GM19395 (cell line): ENCODE results near the gene DDR2.

ENCODE experiments used
- ATAC-seq: cut with Tn5 transposase; IDR thresholded peaks from one replicate; pipeline ENCODE4 v1.9.1; 2021; ENCODE audit warnings: mild to moderate bottlenecking, moderate library complexity; ENCODE audit not compliant: unreplicated experiment

DDR2 gene

GRCh38 chr1:162695687-162696086, 63.4 kb downstream of the DDR2 start:
- no peak for ATAC-seq

DNA sequence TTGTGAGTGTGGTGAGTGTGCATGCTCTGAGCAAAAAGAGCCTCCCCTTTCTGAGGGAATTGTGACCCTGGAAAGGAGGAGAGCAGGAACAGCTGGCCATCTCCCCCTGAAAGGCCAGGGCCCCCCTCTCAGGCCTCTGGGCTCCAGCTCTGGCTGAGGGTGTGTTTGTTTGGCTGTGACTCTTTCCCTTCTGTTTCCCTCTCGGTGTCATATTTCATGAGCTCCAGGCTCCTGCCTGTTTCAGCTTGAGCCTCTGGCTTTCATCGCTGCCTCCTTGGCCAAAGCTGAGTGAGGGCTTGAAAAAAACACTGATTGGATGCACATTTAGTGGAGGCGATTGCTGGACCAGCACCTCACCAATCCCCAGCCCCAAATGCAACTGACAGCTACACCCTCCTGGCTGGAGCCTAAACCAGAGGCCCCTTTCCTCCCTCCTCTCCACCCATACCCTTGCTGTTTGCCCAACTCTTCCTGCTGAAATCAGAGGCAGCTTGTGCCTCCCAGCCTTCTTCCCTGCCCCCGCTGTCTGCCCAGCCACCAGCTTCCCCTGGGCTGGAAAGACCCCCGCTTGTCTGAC, 64.1 kb downstream of the DDR2 start:
- ATAC-seq = no peak

- ATAC-seq = no peak
These were observed 65.1 kb downstream of the DDR2 start for GRCh38 chr1:162697140-162697895.

DNA sequence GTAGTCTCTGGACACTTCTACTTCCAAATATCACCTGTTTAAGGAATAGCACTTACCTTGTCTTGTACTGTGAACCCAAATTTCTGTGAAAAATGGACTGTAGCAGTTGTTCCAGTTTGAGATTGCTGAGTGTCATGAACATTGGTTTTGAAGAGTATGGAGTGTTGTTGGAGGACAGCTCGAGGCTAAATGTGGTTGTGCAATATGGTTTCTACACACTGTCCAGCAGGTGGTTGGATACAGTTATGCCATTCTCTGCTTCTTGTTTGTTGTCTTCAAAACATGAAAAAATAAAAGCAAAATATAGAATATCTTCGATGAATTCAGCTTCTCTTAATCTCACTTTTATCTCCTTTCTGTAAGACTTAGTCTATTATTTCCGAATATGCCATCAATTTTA, 67.1 kb downstream of the DDR2 start:
- ATAC-seq = no peak

DNA sequence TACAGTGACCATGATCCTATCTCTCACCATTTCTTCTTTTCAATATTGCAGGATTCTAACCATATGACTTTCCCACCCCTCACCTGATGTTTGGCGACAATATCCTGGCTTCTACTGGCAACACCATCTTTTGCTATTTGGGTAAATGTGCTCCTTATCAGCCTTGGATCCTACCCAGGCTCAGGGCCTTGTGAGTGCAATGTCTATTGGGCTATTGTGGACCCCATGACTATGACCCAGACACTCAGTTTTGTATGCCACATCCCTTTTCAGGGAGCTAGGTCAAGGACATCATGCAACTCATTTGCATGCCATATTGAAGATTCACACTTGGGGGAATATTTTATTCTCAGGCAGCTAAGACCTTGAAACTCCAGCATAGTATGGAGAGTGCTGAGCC, 67.9 kb downstream of the DDR2 start:
- no peak for ATAC-seq

DNA sequence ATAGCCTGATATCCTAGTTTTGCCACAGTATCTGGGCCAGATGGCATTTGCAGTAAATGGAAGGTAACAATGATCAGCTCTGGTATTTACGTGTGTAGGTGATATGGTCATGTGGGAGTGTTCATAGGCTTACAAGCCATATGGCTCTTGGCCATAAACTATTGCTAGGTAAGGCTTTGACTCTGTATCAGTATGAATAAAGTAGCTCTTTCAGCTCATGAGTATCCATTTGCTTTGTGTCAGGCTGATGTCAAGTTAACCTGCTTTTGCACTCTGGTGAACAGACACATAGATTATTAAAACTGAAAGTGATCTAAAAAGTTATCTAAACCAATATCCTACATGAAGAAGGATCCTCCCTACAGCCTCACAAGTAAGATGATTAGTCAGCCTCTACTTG, 69.0 kb downstream of the DDR2 start:
- ATAC-seq = no peak

DNA sequence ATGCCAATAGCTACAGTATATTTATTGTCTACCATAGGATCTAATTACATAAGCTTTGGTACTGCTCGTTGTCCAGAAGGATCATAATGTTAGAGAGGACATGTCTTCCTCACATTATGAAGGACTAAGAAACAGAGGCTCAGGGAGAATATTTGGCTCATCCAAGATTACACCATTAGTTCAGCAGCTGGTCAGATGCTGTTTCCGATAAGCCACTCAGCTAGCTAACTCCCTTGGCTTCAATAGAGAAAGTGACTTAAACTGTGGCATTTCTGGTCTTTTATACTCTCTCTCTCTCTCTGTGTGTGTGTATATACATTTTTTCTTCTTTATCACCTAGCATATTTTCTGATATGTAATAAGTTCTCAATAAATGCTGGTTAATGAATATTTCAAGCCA, 70.4 kb downstream of the DDR2 start:
- ATAC-seq = no peak

GRCh38 chr1:162703708-162704107, 71.4 kb downstream of the DDR2 start:
- ATAC-seq = no peak

DNA sequence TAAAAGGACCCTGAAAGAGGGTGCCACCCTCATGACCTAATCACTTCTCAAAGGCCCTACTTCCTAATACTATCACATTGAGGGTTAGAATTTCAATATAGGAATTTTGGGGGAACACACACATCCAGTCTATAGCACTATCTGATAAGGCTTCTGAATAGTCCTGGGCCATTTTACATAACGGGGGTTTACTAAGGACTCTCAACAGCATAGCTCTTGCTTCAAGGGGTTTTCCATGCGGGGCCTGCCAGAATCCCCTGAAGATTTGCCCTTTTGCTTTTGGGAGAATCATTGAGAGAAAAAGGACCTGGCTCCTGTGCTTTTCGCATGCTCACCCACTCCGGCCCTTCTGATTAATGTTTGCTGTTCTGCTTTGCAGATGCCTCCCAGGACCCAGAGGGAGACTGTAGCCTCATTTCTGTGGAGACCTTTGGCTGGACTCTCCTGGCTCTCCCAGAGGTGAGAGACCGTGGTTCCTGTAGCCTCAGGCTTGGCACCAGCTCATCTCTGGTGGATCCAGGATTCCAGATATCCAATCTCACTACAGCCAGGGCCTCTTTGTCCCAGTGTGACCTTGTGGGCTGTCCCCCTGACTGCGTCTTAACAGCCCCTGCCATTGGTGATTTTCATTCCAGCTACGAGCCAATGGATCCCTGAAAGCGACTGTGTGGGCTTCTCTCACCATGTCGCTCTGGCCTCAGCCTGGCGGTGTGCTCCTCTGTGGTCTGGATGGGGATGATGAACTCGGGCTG, 72.6 kb downstream of the DDR2 start:
- ATAC-seq = no peak

- no peak for ATAC-seq
These were observed 73.7 kb downstream of the DDR2 start for GRCh38 chr1:162706003-162706402.

DNA sequence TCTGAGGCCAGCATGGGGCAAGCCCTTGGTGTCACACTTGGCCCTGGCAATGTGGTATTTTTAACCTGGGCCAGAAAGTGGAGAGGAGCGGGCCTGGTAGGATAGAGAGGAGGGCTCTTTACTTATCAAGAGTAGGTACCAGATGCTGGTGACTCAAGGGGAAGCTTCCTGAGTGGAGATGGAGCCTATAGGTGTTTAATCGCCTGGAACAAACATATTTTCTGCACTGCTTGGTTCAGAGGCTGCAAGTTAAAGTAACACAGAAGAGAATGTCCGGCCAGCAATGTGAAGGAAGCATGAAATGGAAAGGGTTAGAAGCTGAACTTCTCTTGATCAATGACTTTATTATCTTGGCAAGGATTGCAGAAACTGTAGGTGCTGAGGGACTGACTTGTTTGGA, 74.3 kb downstream of the DDR2 start:
- no peak for ATAC-seq

DNA sequence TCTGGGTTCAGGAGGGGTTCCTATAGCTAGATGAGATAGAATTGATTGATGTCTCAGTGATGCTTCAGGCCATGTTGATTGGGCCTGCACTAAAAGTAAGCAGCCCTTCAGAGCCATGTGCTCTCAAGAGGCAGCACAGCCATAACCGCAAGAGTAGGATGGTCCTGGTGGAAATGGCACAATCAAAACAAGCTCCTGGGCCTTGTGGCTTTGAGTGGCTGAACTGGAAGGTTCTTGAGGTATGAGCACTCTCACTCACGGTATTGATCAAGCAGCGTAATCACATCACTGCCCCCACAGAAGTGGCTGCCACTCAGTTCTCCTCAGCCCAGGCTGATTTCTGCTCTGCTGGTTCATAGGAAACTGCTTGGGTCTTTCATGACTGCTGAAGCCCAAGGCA, 76.0 kb downstream of the DDR2 start:
- ATAC-seq = no peak

DNA sequence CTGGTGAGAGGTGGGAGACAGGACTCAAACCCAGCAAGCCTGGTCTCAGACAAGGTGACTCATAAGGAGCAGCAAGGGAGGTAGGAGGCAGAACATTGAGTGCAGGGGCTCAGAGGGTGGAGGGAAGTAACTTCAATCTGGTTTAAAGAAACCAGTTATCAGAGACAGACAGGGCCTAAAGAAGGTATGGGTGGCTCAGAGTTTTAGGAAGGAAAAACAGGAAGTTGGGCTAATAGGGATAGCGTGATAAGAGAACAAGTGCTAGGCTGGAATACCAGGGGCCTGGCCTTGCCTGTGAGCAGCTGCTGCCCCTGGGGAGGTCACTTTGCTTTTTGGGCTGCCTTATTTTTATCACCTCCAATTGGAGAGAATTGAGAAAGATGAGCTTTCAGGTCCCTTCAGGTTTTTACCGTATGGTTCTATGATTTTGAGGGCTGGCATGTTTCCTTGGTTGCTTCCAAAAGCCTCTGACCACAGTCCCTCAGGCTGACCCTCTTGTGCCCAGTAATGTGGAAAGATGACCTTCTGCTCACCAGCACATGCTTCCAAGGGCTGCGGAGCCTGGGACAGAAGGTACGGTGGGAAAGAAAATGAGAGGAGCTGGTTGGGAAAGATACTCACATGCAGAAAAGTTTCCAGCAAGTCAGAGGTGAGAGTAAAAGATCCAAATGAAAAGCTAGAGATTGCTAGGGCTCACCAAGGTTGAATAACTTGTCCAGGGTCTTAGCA, 77.0 kb downstream of the DDR2 start:
- ATAC-seq = no peak

GRCh38 chr1:162709870-162710269, 77.6 kb downstream of the DDR2 start:
- no peak for ATAC-seq

GRCh38 chr1:162710345-162710744, 78.1 kb downstream of the DDR2 start:
- no peak for ATAC-seq

- ATAC-seq = no peak
These were observed 78.7 kb downstream of the DDR2 start for GRCh38 chr1:162710780-162711465.

GRCh38 chr1:162712317-162713029, 80.2 kb downstream of the DDR2 start:
- no peak for ATAC-seq

- ATAC-seq = no peak
These were observed 83.9 kb downstream of the DDR2 start for GRCh38 chr1:162716123-162716522.

DNA sequence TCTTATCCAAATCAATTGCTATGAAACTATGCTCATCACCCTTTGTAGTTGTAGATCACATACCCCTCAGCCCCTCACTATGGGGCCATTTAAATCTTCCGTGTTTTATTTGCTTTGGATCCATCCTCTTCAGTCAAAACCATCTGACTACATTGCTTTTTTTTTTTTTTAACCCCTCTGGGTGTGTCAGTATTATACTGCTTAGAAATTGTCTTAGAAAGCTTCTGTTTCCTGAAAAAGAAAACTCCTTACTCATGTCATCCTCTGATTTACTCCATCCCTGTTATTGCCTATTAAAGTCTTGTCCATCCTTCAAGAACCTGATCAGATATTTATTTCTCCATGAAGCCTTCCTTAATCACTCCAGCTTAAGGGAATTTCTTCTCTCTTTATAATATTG, 84.3 kb downstream of the DDR2 start:
- ATAC-seq = no peak

GRCh38 chr1:162717548-162718184, 85.4 kb downstream of the DDR2 start:
- ATAC-seq = no peak
